ENCODE measurements around the gene DCUN1D3. TPM values are rescaled to one million over a fixed set of nuclear protein-coding genes. Genes with fewer than 3 reads are reported as not detected.

Gene DCUN1D3
- total RNA-seq, 4 donors from 2014 or later, result 10.3 to 13.7 (median 11.8) TPM

DNA sequence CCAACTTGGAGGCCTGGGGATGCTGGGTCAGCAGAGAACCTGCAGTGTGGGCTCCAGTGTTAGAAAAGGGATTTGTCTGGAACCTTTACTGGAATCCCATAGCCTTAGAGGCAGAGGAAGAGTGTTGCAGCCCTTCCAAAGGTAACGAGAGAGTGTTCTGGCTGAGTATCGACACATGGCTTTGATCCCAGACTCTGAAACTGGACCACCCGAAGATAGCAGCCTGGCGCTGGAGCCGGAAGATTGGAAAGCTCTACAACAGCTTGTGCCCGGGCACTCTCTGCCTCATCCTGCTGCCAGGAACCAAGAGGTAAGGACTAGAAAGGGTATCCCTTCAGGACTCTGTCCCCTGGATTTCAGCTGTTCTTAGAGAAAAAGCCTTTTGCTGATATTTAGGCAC, 54.1 kb downstream of the DCUN1D3 start:
- 94 to 99% methylated on average over 6 of the region's 6 CpGs for WGBS, 2 donors
- no peak for DNase-seq

GRCh38 chr16:20844588-20844987, 55.6 kb downstream of the DCUN1D3 start:
- TF ChIP-seq POLR2A (IDR thresholded peaks at IDR 0.05), result no peak
- TF ChIP-seq, protein P1, sequence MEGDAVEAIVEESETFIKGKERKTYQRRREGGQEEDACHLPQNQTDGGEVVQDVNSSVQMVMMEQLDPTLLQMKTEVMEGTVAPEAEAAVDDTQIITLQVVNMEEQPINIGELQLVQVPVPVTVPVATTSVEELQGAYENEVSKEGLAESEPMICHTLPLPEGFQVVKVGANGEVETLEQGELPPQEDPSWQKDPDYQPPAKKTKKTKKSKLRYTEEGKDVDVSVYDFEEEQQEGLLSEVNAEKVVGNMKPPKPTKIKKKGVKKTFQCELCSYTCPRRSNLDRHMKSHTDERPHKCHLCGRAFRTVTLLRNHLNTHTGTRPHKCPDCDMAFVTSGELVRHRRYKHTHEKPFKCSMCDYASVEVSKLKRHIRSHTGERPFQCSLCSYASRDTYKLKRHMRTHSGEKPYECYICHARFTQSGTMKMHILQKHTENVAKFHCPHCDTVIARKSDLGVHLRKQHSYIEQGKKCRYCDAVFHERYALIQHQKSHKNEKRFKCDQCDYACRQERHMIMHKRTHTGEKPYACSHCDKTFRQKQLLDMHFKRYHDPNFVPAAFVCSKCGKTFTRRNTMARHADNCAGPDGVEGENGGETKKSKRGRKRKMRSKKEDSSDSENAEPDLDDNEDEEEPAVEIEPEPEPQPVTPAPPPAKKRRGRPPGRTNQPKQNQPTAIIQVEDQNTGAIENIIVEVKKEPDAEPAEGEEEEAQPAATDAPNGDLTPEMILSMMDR (IDR thresholded peaks at IDR 0.05), result no peak
- H3K27me3 ChIP-seq, result no peaks in the 10 kb centered on the region
- no peaks in the 10 kb centered on the region for H3K36me3 ChIP-seq
- peaks cover 0 to under 1% of the 10 kb centered on the region in 2 donors for H3K4me1 ChIP-seq
- H3K27ac ChIP-seq, result no peak overlapping the region
- intact Hi-C loops (cut with DNase I), result loop anchor here (10.0 kb wide), 1 partner anchor 150 kb away; no protein-coding TSS in a partner anchor
- no peaks in the 10 kb centered on the region for H3K9me3 ChIP-seq
- WGBS, 2 donors, result 79% methylated on average over 3 of the region's 3 CpGs
- no peak for DNase-seq
- no peak overlapping the region for H3K4me3 ChIP-seq (replicated peaks in 1 of 3)

More for the DNA sequence above, 54.1 kb downstream of the DCUN1D3 start:
- no peak overlapping the region for H3K27ac ChIP-seq
- peaks cover 12 to 14% of the 10 kb centered on the region in 2 donors for H3K4me1 ChIP-seq
- no peak for TF ChIP-seq POLR2A (IDR thresholded peaks at IDR 0.05)
- TF ChIP-seq, protein P1 (IDR thresholded peaks at IDR 0.05), result no peak
- intact Hi-C loops (cut with DNase I), result loop anchor here (5.0 to 10.0 kb wide), 2 partner anchors 149 to 241 kb away; no protein-coding TSS in a partner anchor
- no peak overlapping the region for H3K4me3 ChIP-seq (replicated peaks in 1 of 3)
- no peaks in the 10 kb centered on the region for H3K27me3 ChIP-seq
- no peaks in the 10 kb centered on the region for H3K36me3 ChIP-seq
- no peaks in the 10 kb centered on the region for H3K9me3 ChIP-seq

DNA sequence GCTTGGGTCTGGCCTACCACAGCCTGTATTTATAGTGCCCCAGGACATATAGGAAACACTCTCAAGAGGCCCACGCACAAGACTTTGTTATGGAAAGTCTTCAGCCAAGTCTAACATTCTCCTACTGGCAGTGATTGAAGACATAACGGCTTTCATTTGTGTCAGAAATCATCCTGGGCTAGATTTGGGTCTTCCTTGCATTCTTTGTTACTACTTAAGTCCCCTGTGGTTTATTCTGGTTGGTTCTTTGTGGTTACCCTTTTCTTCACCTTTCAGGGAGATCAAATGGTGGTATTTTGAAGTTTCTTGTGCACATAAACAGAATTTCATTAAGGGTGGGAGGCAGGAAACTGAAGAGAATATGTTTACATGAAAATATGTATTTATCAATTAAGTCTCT, 56.1 kb downstream of the DCUN1D3 start:
- intact Hi-C loops (cut with DNase I), result loop anchor here (10.0 kb wide), 1 partner anchor 151 kb away; no protein-coding TSS in a partner anchor
- Histone ChIP-seq H3K27ac (no peak overlapping the region), H3K9me3 (no peaks in the 10 kb centered on the region), H3K4me3 (replicated peaks in 1 of 3) (no peak overlapping the region), H3K4me1 (no peaks in the 10 kb centered on the region), H3K36me3 (no peaks in the 10 kb centered on the region), H3K27me3 (no peaks in the 10 kb centered on the region)
- WGBS, 2 donors, result 86 to 92% methylated on average over 2 of the region's 2 CpGs
- no peak for DNase-seq
- TF ChIP-seq, protein P1 (IDR thresholded peaks at IDR 0.05), result no peak
- no peak for TF ChIP-seq POLR2A (IDR thresholded peaks at IDR 0.05)

DNA sequence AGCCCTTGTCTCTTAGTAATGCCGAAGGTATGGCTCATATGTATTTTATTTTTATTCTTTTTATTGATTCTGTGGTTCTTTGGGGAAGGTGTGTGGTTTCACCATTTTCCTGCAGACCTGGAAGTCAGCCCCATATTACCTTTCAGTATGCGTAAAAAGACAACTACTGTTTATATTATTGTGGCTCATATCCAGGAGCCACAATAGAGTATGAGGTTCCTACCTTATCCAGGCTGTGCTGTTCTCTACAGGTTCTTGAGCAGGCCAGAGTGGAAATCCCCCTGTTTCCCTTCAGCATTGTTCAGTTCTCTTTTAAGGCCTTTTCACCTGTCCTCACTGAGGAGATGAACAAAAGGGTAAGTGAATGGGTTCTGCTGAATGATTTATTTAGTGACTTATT, 60.7 kb downstream of the DCUN1D3 start:
- no peak for DNase-seq
- WGBS, 2 donors, result 99% methylated on average over 2 of the region's 2 CpGs

DNA sequence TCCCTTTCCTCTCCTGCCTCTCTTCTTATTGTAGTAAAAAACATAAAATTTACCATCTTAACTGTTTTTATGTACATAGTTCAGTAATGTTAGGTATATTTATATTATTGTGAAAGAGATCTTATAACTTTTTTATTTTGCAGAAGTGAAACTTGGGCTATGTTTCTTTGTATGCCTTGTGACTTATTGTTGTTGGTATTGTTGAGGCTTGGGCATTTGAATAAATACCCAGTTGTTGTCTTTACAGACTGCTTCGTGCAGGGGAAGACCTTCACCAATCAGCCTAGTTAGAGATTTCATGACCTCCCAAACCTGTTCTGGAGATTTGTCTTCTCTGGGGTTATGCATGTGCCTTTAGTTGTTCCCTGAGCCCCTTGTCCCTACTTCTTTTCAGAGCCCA, 61.9 kb downstream of the DCUN1D3 start:
- Histone ChIP-seq H3K27ac (no peak overlapping the region), H3K36me3 (no peaks in the 10 kb centered on the region), H3K9me3 (no peaks in the 10 kb centered on the region), H3K27me3 (no peaks in the 10 kb centered on the region), H3K4me1 (no peaks in the 10 kb centered on the region), H3K4me3 (replicated peaks in 1 of 3) (no peak overlapping the region)
- intact Hi-C loops (cut with DNase I), result no loop called here
- no peak for TF ChIP-seq POLR2A (IDR thresholded peaks at IDR 0.05)
- TF ChIP-seq, protein P1 (IDR thresholded peaks at IDR 0.05), result no peak
- DNase-seq, result no peak
- 70 to 80% methylated on average over 1 of the region's 1 CpG for WGBS, 2 donors

More for the DNA sequence above, 60.7 kb downstream of the DCUN1D3 start:
- Histone ChIP-seq H3K27me3 (no peaks in the 10 kb centered on the region), H3K4me1 (no peaks in the 10 kb centered on the region), H3K4me3 (replicated peaks in 1 of 3) (no peak overlapping the region), H3K36me3 (no peaks in the 10 kb centered on the region), H3K27ac (no peak overlapping the region), H3K9me3 (no peaks in the 10 kb centered on the region)
- intact Hi-C loops (cut with DNase I), result no loop called here
- TF ChIP-seq, protein P1 (IDR thresholded peaks at IDR 0.05), result no peak
- TF ChIP-seq POLR2A (IDR thresholded peaks at IDR 0.05), result no peak
